Mucosa of descending colon (tissue), 3 donors: ENCODE results near the gene GORAB. TPM values are rescaled to one million over a fixed set of nuclear protein-coding genes. Genes with fewer than 3 reads are reported as not detected.

ENCODE experiments used
- ATAC-seq: fragments of 200-7000 bp; cut with Tn5 transposase; one replicate; pipeline ENCODE4 v1.9.1; 2020; ENCODE audit warnings: mild to moderate bottlenecking, moderate library complexity
- DNase-seq, 3 donors: peaks; one replicate each; pipeline ENCODE4 v3.0.0-alpha.2; 2020
- H3K36me3 ChIP-seq: fragments of 200-600 bp; one replicate; pipeline ENCODE4 v1.8.0; 2021; ENCODE audit warnings: low read depth, mild to moderate bottlenecking
- H3K4me1 ChIP-seq: fragments of 200-600 bp; one replicate; pipeline ENCODE4 v1.8.0; 2021; ENCODE audit warnings: low read depth, mild to moderate bottlenecking
- H3K4me3 ChIP-seq: fragments of 200-600 bp; one replicate; pipeline ENCODE4 v1.8.0; 2021; ENCODE audit warnings: mild to moderate bottlenecking
- H3K9me3 ChIP-seq: fragments of 200-600 bp; one replicate; pipeline ENCODE4 v1.8.0; 2021; ENCODE audit warnings: mild to moderate bottlenecking
- CTCF ChIP-seq: fragments of 200-600 bp; IDR thresholded peaks from one replicate; pipeline ENCODE4 v1.8.0; 2022; ENCODE audit warnings: antibody characterized with exemption, mild to moderate bottlenecking
- intact Hi-C, 2 donors: fragments of 100-400 bp; cut with DNase I in 1 of 2; cut with micrococcal nuclease in 1 of 2; formaldehyde crosslinking; loops; one replicate each; pipeline versions ENCODE4 v1.11.0 to v1.11.1; 2022; cut with DNase I, micrococcal nuclease
- total RNA-seq, 3 donors: library from RNA; stranded (reverse); fragmentation: NEBNext Ultra II Directional in 2 of 3; extraction: Animal tissue kit (Norgen Biotek cat#: 25700) in 2 of 3; gene quantifications; one replicate each; pipeline versions ENCODE4 v1.2.1 to v1.2.4, GENCODE V29; 2021 to 2023
- donor health status: DM: no; HTN: no; CAD: no; lungs with moderate emphysema.
- donor health status: DM: no; HTN: no; CAD: no.
- donor health status: DM: no; HTN: yes; CAD: no.

The GORAB gene
- total RNA-seq, 3 donors from 2014 or later = 18.0 to 26.9 (median 20.7) TPM

DNA sequence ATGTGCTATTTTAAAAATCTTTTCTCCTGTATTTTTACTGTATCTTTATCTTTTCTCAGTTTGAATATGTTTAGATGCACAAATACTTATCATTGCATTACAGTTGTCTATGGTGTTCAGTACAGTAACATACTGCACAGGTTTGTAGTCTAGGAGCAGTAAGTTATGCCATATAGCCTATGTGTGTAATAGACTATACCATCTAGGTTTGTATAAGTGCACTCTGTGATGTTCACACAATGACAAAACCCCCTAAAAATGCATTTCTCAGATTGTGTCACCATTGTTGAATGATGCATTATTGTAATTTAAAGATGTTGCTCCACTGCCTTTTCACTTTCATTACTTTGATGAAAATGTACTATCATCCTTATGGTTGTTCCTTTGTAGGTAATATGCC lies 67.1 kb downstream of the GORAB start:
- no peak for DNase-seq
- TF ChIP-seq CTCF = no peak

GRCh38 chr1:170601866-170602265 lies 69.9 kb downstream of the GORAB start:
- Histone ChIP-seq H3K4me3 (no peak overlapping the region), H3K4me1 (no peaks in the 10 kb centered on the region), H3K36me3 (no peaks in the 10 kb centered on the region), H3K9me3 (peaks cover 7% of the 10 kb centered on the region)
- DNase-seq (no peak), ATAC-seq (no peak)
- intact Hi-C loops = no loop called here
- no peak for TF ChIP-seq CTCF

More for the DNA sequence above, 67.1 kb downstream of the GORAB start:
- Histone ChIP-seq H3K4me3 (no peak overlapping the region), H3K9me3 (peaks cover 14% of the 10 kb centered on the region), H3K36me3 (no peaks in the 10 kb centered on the region), H3K4me1 (no peaks in the 10 kb centered on the region)
- intact Hi-C loops = no loop called here
- no peak for ATAC-seq

Other genes starting within 250 kb of the GORAB start
- gene PRRX1, start 132.0 kb downstream of the GORAB start, total RNA-seq = 1 to 10 TPM; 2.1 to 4.4 (median 3.9) TPM